Left hindlimb (tissue), 1 donor: ENCODE measurements around the gene HSPB8.

Source experiments
- DNase-seq: peaks from one replicate; pipeline ENCODE4 v3.0.0-alpha.2; 2018

Gene HSPB8

GRCh38 chr12:119171691-119172425 lies 6.9 kb upstream of the HSPB8 start:
- DNase-seq = no peak

GRCh38 chr12:119175081-119175480 lies 3.6 kb upstream of the HSPB8 start:
- DNase-seq = no peak

GRCh38 chr12:119176267-119177055 lies 2.3 kb upstream of the HSPB8 start:
- DNase-seq = peak; percentile 85

- no peak for DNase-seq
Observed at GRCh38 chr12:119177056-119177325, 1.7 kb upstream of the HSPB8 start.

- no peak for DNase-seq
Observed at GRCh38 chr12:119177724-119178380, 879 bp upstream of the HSPB8 start.

GRCh38 chr12:119179335-119180021 lies 747 bp downstream of the HSPB8 start:
- DNase-seq = no peak

GRCh38 chr12:119180380-119181040 lies 1.8 kb downstream of the HSPB8 start:
- peak; percentile 41 for DNase-seq

GRCh38 chr12:119181202-119181601 lies 2.5 kb downstream of the HSPB8 start:
- DNase-seq = no peak

GRCh38 chr12:119181944-119182343 lies 3.2 kb downstream of the HSPB8 start:
- DNase-seq = no peak

GRCh38 chr12:119182701-119183493 lies 4.2 kb downstream of the HSPB8 start:
- DNase-seq = no peak

GRCh38 chr12:119183942-119184695 lies 5.4 kb downstream of the HSPB8 start:
- no peak for DNase-seq

GRCh38 chr12:119195256-119195655 lies 16.5 kb downstream of the HSPB8 start:
- no peak for DNase-seq

GRCh38 chr12:119198440-119198839 lies 19.7 kb downstream of the HSPB8 start:
- no peak for DNase-seq

GRCh38 chr12:119200601-119201000 lies 21.9 kb downstream of the HSPB8 start:
- no peak for DNase-seq

GRCh38 chr12:119201789-119202543 lies 23.2 kb downstream of the HSPB8 start:
- no peak for DNase-seq

- no peak for DNase-seq
Observed at GRCh38 chr12:119202544-119202943, 23.8 kb downstream of the HSPB8 start.

- peak; percentile 37 for DNase-seq
Observed at GRCh38 chr12:119204131-119204530, 25.4 kb downstream of the HSPB8 start.

GRCh38 chr12:119204671-119205285 lies 26.0 kb downstream of the HSPB8 start:
- no peak for DNase-seq

- DNase-seq = no peak
Observed at GRCh38 chr12:119206348-119207062, 27.8 kb downstream of the HSPB8 start.
